Upper lobe of left lung (tissue), 4 donors: ENCODE data around the gene ENKUR.

Source experiments
- CTCF ChIP-seq, 6 experiments: fragments of 450-650 bp in 4 of 6; fragments of 200-600 bp in 2 of 6; sonication (generic) in 2 of 6; IDR thresholded peaks; one replicate each; pipeline ENCODE4 v1.5.1; 2016 to 2019; ENCODE audit warnings: antibody characterized with exemption in 6 of 6
- EP300 ChIP-seq, 4 donors: sonication (generic); formaldehyde crosslinking; IDR thresholded peaks; one replicate each; pipeline ENCODE4 v1.5.1; 2017; ENCODE audit warnings: antibody characterized with exemption in 4 of 4, control low read depth in 2 of 4
- POLR2A ChIP-seq, 4 donors: fragments of 450-650 bp; IDR thresholded peaks; one replicate each; pipeline ENCODE4 v1.5.1; 2016 to 2017; ENCODE audit warnings: antibody characterized with exemption in 4 of 4, mild to moderate bottlenecking in 2 of 4

- no peak for TF ChIP-seq CTCF (IDR thresholded peaks at IDR 0.05)
- TF ChIP-seq POLR2A (IDR thresholded peaks at IDR 0.05) = no peak
- TF ChIP-seq EP300 (IDR thresholded peaks at IDR 0.05) = no peak
Observed at GRCh38 chr10:24981161-24981710, 34.7 kb downstream of the ENKUR start.
